AG09309 (cell line): ENCODE measurements around the gene RHOV.

Experiments used
- DNase-seq: peaks from one replicate; pipeline ENCODE4 v3.0.0-alpha.2; 2010; ENCODE audit warnings: low read depth
- H3K4me3 ChIP-seq: 2 replicates; pipeline ENCODE4 v1.5.1; 2011; ENCODE audit warnings: mild to moderate bottlenecking, low read depth, low read length, moderate library complexity; ENCODE audit not compliant: control insufficient read depth
- TF ChIP-seq, protein P1 (sequence below): IDR thresholded peaks from 2 replicates; pipeline ENCODE4 v1.5.1; 2011; ENCODE audit warnings: mild to moderate bottlenecking, low read depth, low read length, inconsistent platforms; ENCODE audit not compliant: insufficient read depth, control insufficient read depth; ENCODE audit errors: missing control alignments

The RHOV gene

DNA sequence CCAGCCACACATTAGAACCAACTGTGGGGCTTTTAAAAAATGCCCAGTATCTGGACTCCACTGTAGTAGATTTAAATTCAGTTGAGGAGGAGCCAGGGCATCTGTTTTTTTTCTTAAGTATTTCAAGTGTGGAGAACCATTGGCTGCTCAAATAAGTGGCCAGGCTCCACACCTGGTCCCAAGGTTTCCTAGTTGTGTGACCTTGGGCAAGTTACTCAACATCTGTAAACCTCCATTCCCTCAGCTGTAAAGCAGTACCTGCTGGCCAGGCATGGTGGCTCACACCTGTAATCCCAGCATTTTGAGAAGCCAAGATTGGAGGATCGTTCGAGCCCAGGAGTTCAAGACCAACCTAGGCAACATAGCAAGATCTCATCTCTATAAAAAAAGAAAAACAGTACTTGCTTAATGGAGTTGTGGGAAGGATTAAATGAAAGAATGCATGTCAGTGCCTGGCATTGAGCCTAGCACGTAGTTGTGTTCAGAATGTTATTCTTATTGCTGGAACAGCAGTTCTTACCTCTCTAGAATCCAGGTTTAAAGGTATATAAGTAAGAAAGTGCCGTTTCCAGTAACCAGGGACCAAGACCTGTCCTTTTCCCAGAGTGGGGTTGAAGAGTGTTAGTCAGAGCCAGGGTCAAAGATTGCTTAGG is 47.5 kb downstream of the RHOV start:
- no peak overlapping the region for H3K4me3 ChIP-seq
- TF ChIP-seq, protein P1, sequence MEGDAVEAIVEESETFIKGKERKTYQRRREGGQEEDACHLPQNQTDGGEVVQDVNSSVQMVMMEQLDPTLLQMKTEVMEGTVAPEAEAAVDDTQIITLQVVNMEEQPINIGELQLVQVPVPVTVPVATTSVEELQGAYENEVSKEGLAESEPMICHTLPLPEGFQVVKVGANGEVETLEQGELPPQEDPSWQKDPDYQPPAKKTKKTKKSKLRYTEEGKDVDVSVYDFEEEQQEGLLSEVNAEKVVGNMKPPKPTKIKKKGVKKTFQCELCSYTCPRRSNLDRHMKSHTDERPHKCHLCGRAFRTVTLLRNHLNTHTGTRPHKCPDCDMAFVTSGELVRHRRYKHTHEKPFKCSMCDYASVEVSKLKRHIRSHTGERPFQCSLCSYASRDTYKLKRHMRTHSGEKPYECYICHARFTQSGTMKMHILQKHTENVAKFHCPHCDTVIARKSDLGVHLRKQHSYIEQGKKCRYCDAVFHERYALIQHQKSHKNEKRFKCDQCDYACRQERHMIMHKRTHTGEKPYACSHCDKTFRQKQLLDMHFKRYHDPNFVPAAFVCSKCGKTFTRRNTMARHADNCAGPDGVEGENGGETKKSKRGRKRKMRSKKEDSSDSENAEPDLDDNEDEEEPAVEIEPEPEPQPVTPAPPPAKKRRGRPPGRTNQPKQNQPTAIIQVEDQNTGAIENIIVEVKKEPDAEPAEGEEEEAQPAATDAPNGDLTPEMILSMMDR, result no peak

DNA sequence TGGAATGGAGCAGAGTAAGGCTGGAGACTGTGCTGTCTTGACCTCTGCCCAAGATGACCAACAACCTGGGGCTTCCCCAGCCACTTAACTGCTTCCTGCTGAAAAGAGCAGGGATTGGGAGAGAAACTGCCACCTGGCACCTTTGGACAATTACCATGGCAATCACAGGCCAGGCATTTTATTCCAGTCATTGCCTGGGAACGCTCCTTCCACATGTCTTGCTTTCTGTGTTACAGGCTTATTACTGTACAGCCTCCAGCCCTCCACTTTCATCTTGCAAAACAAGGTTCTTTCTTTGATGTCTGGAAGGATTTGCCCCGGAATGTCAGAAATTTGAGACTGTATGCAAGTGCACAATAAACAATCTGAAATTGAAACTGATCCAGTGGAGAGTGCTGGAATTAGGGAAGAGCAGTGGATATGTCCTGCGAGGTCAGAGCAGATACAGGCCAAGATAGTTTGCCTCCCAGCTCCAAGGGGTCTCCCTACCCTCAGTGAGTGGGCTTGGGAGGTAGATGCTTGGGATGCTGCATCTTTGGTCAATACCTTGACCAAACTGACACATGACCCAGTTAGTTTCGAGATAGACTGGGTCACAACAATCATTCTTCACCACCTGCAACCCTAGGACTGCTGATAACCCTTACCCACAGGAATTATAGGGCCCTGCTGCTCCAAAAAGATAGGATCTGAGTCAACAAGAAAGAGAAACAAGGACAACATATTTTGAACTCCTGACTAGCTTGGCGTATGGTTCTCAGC is 48.2 kb downstream of the RHOV start:
- H3K4me3 ChIP-seq, result no peak overlapping the region
- DNase-seq, result peak; percentile 16
- TF ChIP-seq, protein P1, result no peak

More for the DNA sequence above, 47.5 kb downstream of the RHOV start:
- DNase-seq, result no peak

DNA sequence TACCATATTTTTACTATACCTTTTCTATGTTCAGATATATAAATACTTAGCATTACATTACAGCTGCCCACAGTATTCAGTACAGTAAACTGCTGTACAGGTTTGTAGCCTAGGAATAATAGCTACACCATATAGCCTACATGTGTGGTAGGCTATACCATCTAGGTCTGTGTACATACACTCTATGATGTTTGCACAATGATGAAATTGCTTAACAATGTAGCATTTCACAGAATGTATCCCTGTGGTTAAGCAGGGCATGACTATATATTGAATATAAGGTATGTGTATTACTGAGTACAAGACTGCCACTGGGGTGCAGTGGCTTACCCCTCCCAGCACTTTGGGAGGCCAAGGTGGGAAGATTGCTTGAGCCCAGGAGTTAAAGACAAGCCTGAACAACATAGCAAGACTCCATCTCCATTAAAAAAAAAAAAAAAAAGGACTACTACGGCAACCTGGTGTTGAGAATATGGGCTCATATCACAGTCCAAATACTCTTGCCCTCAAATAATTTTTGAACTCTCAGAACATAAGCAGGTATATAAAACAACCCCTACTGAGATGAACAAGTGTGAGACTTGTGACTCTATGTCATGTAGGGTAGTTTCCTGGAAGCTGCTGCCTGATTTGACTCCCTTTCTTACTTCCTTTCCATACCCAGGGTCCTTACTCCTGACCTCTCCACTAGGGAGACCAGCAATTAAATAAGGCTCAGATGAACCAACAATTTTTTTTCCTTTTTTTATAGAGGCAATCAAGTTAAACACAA is 50.3 kb downstream of the RHOV start:
- DNase-seq, result no peak
- TF ChIP-seq, protein P1, result no peak
- no peak overlapping the region for H3K4me3 ChIP-seq
